ENCODE data around the gene KRTAP19-8.

KRTAP19-8 gene

DNA sequence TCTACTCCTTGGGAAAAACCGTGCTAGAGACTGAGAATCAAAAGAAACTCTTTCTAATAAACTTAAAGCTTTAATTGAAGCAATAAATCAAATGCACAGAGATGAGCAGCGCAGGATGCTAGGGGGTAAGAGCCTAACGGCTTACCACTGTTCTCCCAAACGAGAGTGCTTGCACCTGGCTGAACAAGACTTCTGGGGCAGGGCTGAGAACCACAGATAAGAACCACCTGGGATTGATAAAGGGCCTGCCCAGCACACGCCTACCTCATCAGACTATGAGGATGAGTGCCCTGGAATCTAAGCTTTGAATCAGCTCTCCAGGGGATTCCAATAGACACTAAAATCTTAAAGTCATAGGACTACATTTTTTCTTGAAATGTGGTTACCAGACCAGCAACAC is 43.3 kb downstream of the KRTAP19-8 start:
- no peak for DNase-seq (ENCODE audit: low read depth in 1 of 2, low spot score in 1 of 2)
- H3K27me3 ChIP-seq (ENCODE audit: insufficient read depth, poor library complexity, severe bottlenecking): no peaks in the 10 kb centered on the region
- H3K4me3 ChIP-seq (replicated peaks; ENCODE audit: insufficient read depth, low read length): no peak overlapping the region
- TF ChIP-seq, protein P1, sequence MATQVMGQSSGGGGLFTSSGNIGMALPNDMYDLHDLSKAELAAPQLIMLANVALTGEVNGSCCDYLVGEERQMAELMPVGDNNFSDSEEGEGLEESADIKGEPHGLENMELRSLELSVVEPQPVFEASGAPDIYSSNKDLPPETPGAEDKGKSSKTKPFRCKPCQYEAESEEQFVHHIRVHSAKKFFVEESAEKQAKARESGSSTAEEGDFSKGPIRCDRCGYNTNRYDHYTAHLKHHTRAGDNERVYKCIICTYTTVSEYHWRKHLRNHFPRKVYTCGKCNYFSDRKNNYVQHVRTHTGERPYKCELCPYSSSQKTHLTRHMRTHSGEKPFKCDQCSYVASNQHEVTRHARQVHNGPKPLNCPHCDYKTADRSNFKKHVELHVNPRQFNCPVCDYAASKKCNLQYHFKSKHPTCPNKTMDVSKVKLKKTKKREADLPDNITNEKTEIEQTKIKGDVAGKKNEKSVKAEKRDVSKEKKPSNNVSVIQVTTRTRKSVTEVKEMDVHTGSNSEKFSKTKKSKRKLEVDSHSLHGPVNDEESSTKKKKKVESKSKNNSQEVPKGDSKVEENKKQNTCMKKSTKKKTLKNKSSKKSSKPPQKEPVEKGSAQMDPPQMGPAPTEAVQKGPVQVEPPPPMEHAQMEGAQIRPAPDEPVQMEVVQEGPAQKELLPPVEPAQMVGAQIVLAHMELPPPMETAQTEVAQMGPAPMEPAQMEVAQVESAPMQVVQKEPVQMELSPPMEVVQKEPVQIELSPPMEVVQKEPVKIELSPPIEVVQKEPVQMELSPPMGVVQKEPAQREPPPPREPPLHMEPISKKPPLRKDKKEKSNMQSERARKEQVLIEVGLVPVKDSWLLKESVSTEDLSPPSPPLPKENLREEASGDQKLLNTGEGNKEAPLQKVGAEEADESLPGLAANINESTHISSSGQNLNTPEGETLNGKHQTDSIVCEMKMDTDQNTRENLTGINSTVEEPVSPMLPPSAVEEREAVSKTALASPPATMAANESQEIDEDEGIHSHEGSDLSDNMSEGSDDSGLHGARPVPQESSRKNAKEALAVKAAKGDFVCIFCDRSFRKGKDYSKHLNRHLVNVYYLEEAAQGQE (IDR thresholded peaks at IDR 0.05; ENCODE audit: insufficient replicate concordance, low read depth): no peak
- TF ChIP-seq, protein P2, sequence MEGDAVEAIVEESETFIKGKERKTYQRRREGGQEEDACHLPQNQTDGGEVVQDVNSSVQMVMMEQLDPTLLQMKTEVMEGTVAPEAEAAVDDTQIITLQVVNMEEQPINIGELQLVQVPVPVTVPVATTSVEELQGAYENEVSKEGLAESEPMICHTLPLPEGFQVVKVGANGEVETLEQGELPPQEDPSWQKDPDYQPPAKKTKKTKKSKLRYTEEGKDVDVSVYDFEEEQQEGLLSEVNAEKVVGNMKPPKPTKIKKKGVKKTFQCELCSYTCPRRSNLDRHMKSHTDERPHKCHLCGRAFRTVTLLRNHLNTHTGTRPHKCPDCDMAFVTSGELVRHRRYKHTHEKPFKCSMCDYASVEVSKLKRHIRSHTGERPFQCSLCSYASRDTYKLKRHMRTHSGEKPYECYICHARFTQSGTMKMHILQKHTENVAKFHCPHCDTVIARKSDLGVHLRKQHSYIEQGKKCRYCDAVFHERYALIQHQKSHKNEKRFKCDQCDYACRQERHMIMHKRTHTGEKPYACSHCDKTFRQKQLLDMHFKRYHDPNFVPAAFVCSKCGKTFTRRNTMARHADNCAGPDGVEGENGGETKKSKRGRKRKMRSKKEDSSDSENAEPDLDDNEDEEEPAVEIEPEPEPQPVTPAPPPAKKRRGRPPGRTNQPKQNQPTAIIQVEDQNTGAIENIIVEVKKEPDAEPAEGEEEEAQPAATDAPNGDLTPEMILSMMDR (IDR thresholded peaks at IDR 0.05; ENCODE audit: insufficient read depth, low read length): no peak
- no peak overlapping the region for H3K27ac ChIP-seq (replicated peaks)

DNA sequence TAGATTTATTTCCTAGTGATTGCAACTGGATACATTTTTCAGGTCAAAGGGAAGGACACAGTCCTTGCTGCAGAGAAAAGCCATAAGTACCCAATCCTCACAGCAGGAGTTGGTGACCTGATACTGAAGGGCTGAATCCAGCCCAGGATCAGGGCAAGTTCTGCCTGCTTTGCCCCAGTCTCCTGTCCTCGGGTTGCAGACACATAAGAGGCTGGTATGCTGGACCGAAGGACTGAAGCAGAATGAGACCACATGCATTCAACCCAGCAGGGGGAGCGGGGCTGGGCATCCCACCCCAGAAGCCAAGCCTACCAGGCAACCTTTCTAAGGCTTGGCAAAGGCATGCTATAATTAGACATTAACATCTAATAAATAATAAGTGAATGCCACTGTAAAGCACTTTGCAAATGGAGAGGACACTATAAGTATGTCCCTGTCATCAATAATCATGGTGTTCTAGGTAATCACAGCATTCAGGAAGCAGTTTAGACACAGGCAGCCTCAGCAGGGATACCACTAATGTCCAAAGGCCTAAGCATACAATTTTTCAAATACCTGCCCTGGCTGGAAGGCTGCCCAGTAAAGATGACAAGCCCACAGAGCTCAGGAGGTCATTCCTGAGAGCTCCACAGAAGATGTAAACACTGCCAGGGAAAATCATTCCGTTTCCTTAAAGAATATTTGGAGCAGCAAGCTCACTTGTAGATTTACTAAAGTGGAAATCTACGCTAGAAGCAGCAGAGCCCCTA is 47.6 kb downstream of the KRTAP19-8 start:
- no peak overlapping the region for H3K27ac ChIP-seq (replicated peaks)
- TF ChIP-seq SPI1 (IDR thresholded peaks at IDR 0.05; ENCODE audit: borderline replicate concordance, low read depth) (no peak), POLR2AphosphoS5 (IDR thresholded peaks at IDR 0.05; ENCODE audit: low read depth) (no peak), GABPA (IDR thresholded peaks at IDR 0.05; ENCODE audit: low read depth) (no peak)
- TF ChIP-seq, protein P2 (IDR thresholded peaks at IDR 0.05; ENCODE audit: insufficient read depth, low read length): no peak
- TF ChIP-seq, protein P1 (IDR thresholded peaks at IDR 0.05; ENCODE audit: insufficient replicate concordance, low read depth): no peak
- no peaks in the 10 kb centered on the region for H3K27me3 ChIP-seq (ENCODE audit: insufficient read depth, poor library complexity, severe bottlenecking)
- H3K4me3 ChIP-seq (replicated peaks; ENCODE audit: insufficient read depth, low read length): no peak overlapping the region
- no peak for DNase-seq (ENCODE audit: low read depth in 1 of 2, low spot score in 1 of 2)

DNA sequence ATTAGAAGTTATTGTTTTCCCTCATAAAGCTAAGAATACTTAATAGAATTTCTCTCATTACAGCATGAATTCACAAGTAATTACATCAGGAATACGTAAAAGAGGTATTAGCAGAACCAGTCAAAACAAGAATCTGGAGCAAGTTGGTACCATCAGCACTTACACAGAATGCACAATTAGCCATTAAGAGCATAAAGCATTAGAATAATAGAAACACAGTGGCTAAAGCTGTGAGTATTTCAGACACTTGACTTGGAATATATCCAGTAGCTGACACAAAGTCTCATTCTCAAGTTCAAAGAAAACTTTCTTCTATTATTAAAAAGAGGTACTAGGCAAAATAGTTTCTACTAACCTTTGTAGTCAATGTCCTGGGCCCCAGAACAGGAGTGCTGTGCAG is 49.6 kb downstream of the KRTAP19-8 start:
- H3K27me3 ChIP-seq (ENCODE audit: insufficient read depth, poor library complexity, severe bottlenecking): no peaks in the 10 kb centered on the region
- no peak for DNase-seq (ENCODE audit: low read depth in 1 of 2, low spot score in 1 of 2)
- no peak overlapping the region for H3K27ac ChIP-seq (replicated peaks)
- TF ChIP-seq POLR2AphosphoS5 (IDR thresholded peaks at IDR 0.05; ENCODE audit: low read depth): no peak
- TF ChIP-seq, protein P2 (IDR thresholded peaks at IDR 0.05; ENCODE audit: insufficient read depth, low read length): no peak
- TF ChIP-seq, protein P1 (IDR thresholded peaks at IDR 0.05; ENCODE audit: insufficient replicate concordance, low read depth): no peak
- TF ChIP-seq SPI1 (IDR thresholded peaks at IDR 0.05; ENCODE audit: borderline replicate concordance, low read depth): no peak
- TF ChIP-seq GABPA (IDR thresholded peaks at IDR 0.05; ENCODE audit: low read depth): no peak
- no peak overlapping the region for H3K4me3 ChIP-seq (replicated peaks; ENCODE audit: insufficient read depth, low read length)
